B cell (primary cell): ENCODE results near the gene HDC. TPM values are rescaled to one million over a fixed set of nuclear protein-coding genes. Genes with fewer than 3 reads are reported as not detected.

Experiments
- ATAC-seq: fragments of 200-7000 bp; cut with Tn5 transposase; one replicate; pipeline ENCODE4 v1.10.0; 2021; ENCODE audit warnings: low read depth, mild to moderate bottlenecking, moderate number of reproducible peaks, moderate library complexity
- CTCF ChIA-PET: fragments of 350-600 bp; sonication (Branson Sonifier 250); formaldehyde crosslinking; loops from one replicate; lab custom pipeline; 2021; ENCODE audit warnings: antibody characterized with exemption, inconsistent platforms; lab: Charles Lee
- POLR2A ChIA-PET: fragments of 350-600 bp; sonication (Branson Sonifier 250); formaldehyde crosslinking; loops from one replicate; lab custom pipeline; 2021; ENCODE audit warnings: antibody characterized with exemption; lab: Charles Lee
- DNase-seq: peaks from one replicate; pipeline ENCODE4 v3.0.0; 2013
- H2AFZ ChIP-seq: 2 replicates; pipeline ENCODE4 v1.6.1; 2012; ENCODE audit warnings: mild to moderate bottlenecking, low read depth, low read length; ENCODE audit not compliant: insufficient read depth, poor library complexity, severe bottlenecking
- H3K27ac ChIP-seq, 2 donors: 1 replicate in 1 of 2; 2 replicates in 1 of 2; pipeline ENCODE4 v1.5.1; 2012 to 2013; ENCODE audit warnings: low read length in 2 of 2, mild to moderate bottlenecking in 2 of 2, moderate library complexity in 1 of 2
- H3K27me3 ChIP-seq, 4 experiments: fragments of 200-600 bp in 1 of 4; sonication (generic) in 1 of 4; replicated peaks in 1 of 4; 1 replicate in 2 of 4; 2 replicates in 2 of 4; pipeline versions ENCODE4 v1.6.1 to v1.7.0; 2013 to 2016; ENCODE audit warnings: low read length in 3 of 4, mild to moderate bottlenecking in 2 of 4, mixed read lengths in 1 of 4, moderate library complexity in 1 of 4; ENCODE audit not compliant: insufficient read depth in 4 of 4, control insufficient read depth in 3 of 4; ENCODE audit errors: control extremely low read depth in 1 of 4
- H3K36me3 ChIP-seq, 2 experiments: replicated peaks in 1 of 2; 1 replicate in 1 of 2; 2 replicates in 1 of 2; pipeline versions ENCODE4 v1.6.1 to v1.7.1; 2013; ENCODE audit warnings: low read length in 1 of 2; ENCODE audit not compliant: insufficient read depth in 2 of 2, control insufficient read depth in 1 of 2; ENCODE audit errors: control extremely low read depth in 1 of 2, extremely low read depth in 1 of 2
- H3K4me1 ChIP-seq, 2 donors: fragments of 200-600 bp in 1 of 2; sonication (generic) in 1 of 2; 1 replicate in 1 of 2; 2 replicates in 1 of 2; pipeline versions ENCODE4 v1.5.1 to v1.6.1; 2013 to 2017; ENCODE audit warnings: low read length in 2 of 2; ENCODE audit not compliant: control insufficient read depth in 2 of 2, insufficient read depth in 2 of 2
- H3K4me2 ChIP-seq: replicated peaks from 2 replicates; pipeline ENCODE3; 2012; ENCODE audit warnings: mild to moderate bottlenecking, low read depth, low read length; ENCODE audit not compliant: poor library complexity, severe bottlenecking
- H3K4me3 ChIP-seq, 5 experiments: fragments of 200-600 bp in 1 of 5; sonication (generic) in 1 of 5; 1 replicate in 3 of 5; 2 replicates in 2 of 5; pipeline versions ENCODE4 v1.5.1 to v1.7.0; 2011 to 2016; ENCODE audit warnings: low read length in 4 of 5, mild to moderate bottlenecking in 4 of 5, low read depth in 2 of 5, control low read depth in 1 of 5, moderate library complexity in 1 of 5; ENCODE audit not compliant: insufficient read depth in 1 of 5; ENCODE audit errors: control extremely low read depth in 1 of 5, extremely low read depth in 1 of 5
- H3K79me2 ChIP-seq: fragments of 200-600 bp; sonication (generic); one replicate; pipeline ENCODE4 v1.6.0; 2016; ENCODE audit warnings: low read length; ENCODE audit not compliant: control insufficient read depth, insufficient read depth
- H3K9ac ChIP-seq: fragments of 200-600 bp; sonication (generic); 2 replicates; pipeline ENCODE4 v1.6.1; 2017; ENCODE audit warnings: mild to moderate bottlenecking, low read length, moderate library complexity
- H3K9me3 ChIP-seq, 3 donors: one replicate each; pipeline versions ENCODE4 v1.6.1 to v1.7.1; 2013; ENCODE audit warnings: low read length in 2 of 3; ENCODE audit not compliant: control insufficient read depth in 2 of 3, insufficient read depth in 1 of 3; ENCODE audit errors: control extremely low read depth in 1 of 3
- H4K20me1 ChIP-seq: 2 replicates; pipeline ENCODE4 v1.6.0; 2012; ENCODE audit warnings: mild to moderate bottlenecking, low read length; ENCODE audit not compliant: insufficient read depth, control insufficient read depth, poor library complexity, severe bottlenecking
- H3K27ac Mint-ChIP-seq: one replicate; pipeline ENCODE4 v1.8.0; 2021; ENCODE audit warnings: mixed read lengths
- H3K27me3 Mint-ChIP-seq: one replicate; pipeline ENCODE4 v1.8.0; 2021; ENCODE audit warnings: mixed read lengths
- H3K4me1 Mint-ChIP-seq: one replicate; pipeline ENCODE4 v1.8.0; 2021; ENCODE audit warnings: mixed read lengths
- H3K4me3 Mint-ChIP-seq: one replicate; pipeline ENCODE4 v1.8.0; 2021; ENCODE audit warnings: mixed read lengths
- H3K9me3 Mint-ChIP-seq: one replicate; pipeline ENCODE4 v1.8.0; 2022; ENCODE audit warnings: mixed read lengths; ENCODE audit not compliant: insufficient read depth
- EZH2 ChIP-seq: IDR thresholded peaks from 2 replicates; pipeline ENCODE4 v1.6.1; 2012; ENCODE audit warnings: borderline replicate concordance, low read depth, mild to moderate bottlenecking, moderate library complexity, low read length; ENCODE audit not compliant: insufficient read depth, poor library complexity, severe bottlenecking
- WGBS: methylation state at CpG from one replicate; pipeline ENCODE4 v1.1.5; 2013; ENCODE audit warnings: missing lambda C conversion rate; ENCODE audit not compliant: insufficient coverage; 5-methylcytosine and 5-hydroxymethylcytosine counted together
- intact Hi-C: fragments of 100-400 bp; cut with micrococcal nuclease; formaldehyde crosslinking; loops from one replicate; pipeline ENCODE4 v1.10.0; 2022
- polyA plus RNA-seq: library from polyadenylated mRNA; depleted of rRNA; stranded (reverse); fragments of >200 nt; gene quantifications from 2 replicates; pipeline ENCODE4 v1.2.3, GENCODE V29; 2012
- small RNA-seq: library from RNA; depleted of rRNA; stranded (forward); fragments of <200 nt; gene quantifications from one replicate; pipeline ENCODE3, GENCODE V24; 2012; ENCODE audit warnings: low replicate concordance, low read depth; ENCODE audit not compliant: insufficient read length
- total RNA-seq, 2 donors: library from RNA; stranded (reverse); fragments of 120-200 nt in 1 of 2; gene quantifications; 1 replicate in 1 of 2; 2 replicates in 1 of 2; pipeline versions ENCODE4 v1.2.3 to v1.2.4, GENCODE V29; 2013 to 2022

The HDC gene
- total and polyA plus RNA-seq, 2 donors (not counting 1 experiment from before 2014, with no cell fraction given) = 0.88 TPM; not detected in 1

- Histone ChIP-seq H3K36me3 (no peaks in the 10 kb centered on the region), H3K27ac (no peak overlapping the region), H3K4me3 (no peak overlapping the region), H3K4me2 (no peak overlapping the region), H3K9ac (no peak overlapping the region), H2AFZ (no peak overlapping the region), H3K4me1 (peaks cover 15 to 24% of the 10 kb centered on the region in 2 donors), H3K27me3 (no peaks in the 10 kb centered on the region), H3K9me3 (no peaks in the 10 kb centered on the region), H3K79me2 (no peaks in the 10 kb centered on the region), H4K20me1 (no peaks in the 10 kb centered on the region)
- ChIA-PET POLR2A (no interaction called here), CTCF (interaction anchor here (0.6 kb wide), 1 partner anchor 1051 kb away, joined by 4 read pairs; no protein-coding TSS in a partner anchor)
- no peak overlapping the region for H3K4me3 Mint-ChIP-seq
- intact Hi-C loops = no loop called here
- no peaks in the 10 kb centered on the region for H3K27me3 Mint-ChIP-seq
- H3K9me3 Mint-ChIP-seq = no peaks in the 10 kb centered on the region
- no peak for DNase-seq
- WGBS = no CpG with 5 or more reads among the region's 1 CpG
- H3K4me1 Mint-ChIP-seq = peaks cover 20% of the 10 kb centered on the region
- no peak overlapping the region for H3K27ac Mint-ChIP-seq
- no peak for ATAC-seq
- TF ChIP-seq EZH2 = no peak
Measured at GRCh38 chr15:50192164-50192563, 73.4 kb downstream of the HDC start.

Small RNA genes lying within 50 kb of the gene (small RNA-seq; reads per million reads assigned to genes)
- gene RF00019 = not detected

Other genes with a start within 250 kb of the HDC start
- gene ATP8B4, start 146.5 kb downstream of the HDC start, total RNA-seq = 0.42 and 0.73 TPM in 2 replicates
- 0.19 TPM in 1 of 2 replicates, not detected in the other for gene ATP8B4, start 146.5 kb downstream of the HDC start, polyA plus RNA-seq
- 0.41 and 0.49 TPM in 2 replicates for gene SLC27A2, start 83.5 kb downstream of the HDC start, total RNA-seq
- gene SLC27A2, start 83.5 kb downstream of the HDC start, polyA plus RNA-seq = 0.12 and 0.39 TPM in 2 replicates
- gene GABPB1, start 89.5 kb upstream of the HDC start, total RNA-seq = 37.1 and 37.3 TPM in 2 replicates
- gene GABPB1, start 89.5 kb upstream of the HDC start, polyA plus RNA-seq = 24.1 and 32.8 TPM in 2 replicates
- 126 TPM in 2 replicates for gene USP8, start 158.7 kb upstream of the HDC start, total RNA-seq
- gene USP8, start 158.7 kb upstream of the HDC start, polyA plus RNA-seq = 25.7 and 39.4 TPM in 2 replicates